ENCODE measurements around the gene CACNB2.
"Not testable (repeated sequence)": the region's sequence is repeated elsewhere in the genome, so short reads cannot be mapped to it uniquely, and the experiment has no call there.

The CACNB2 gene

GRCh38 chr10:18532881-18533535 is 392.8 kb downstream of the CACNB2 start:
- no peak for DNase-seq

- no peak for DNase-seq
These were observed 393.7 kb downstream of the CACNB2 start for GRCh38 chr10:18533896-18534295.

- DNase-seq: no peak
These were observed 399.1 kb downstream of the CACNB2 start for GRCh38 chr10:18539335-18539734.

- DNase-seq: no peak
These were observed 400.0 kb downstream of the CACNB2 start for GRCh38 chr10:18540195-18540594.

- DNase-seq: no peak
These were observed 402.6 kb downstream of the CACNB2 start for GRCh38 chr10:18542832-18543231.

GRCh38 chr10:18545621-18546305 is 405.5 kb downstream of the CACNB2 start:
- no peak for DNase-seq

- DNase-seq: no peak
These were observed 408.9 kb downstream of the CACNB2 start for GRCh38 chr10:18549105-18549504.

- DNase-seq: no peak
These were observed 411.2 kb downstream of the CACNB2 start for GRCh38 chr10:18551473-18551872.

- no peak for DNase-seq
These were observed 414.3 kb downstream of the CACNB2 start for GRCh38 chr10:18554479-18554878.

GRCh38 chr10:18556522-18557147 is 416.4 kb downstream of the CACNB2 start:
- no peak for DNase-seq

GRCh38 chr10:18557960-18558359 is 417.7 kb downstream of the CACNB2 start:
- no peak for DNase-seq

- no peak for DNase-seq
These were observed 421.8 kb downstream of the CACNB2 start for GRCh38 chr10:18561861-18562551.

GRCh38 chr10:18563003-18563726 is 422.9 kb downstream of the CACNB2 start:
- DNase-seq: no peak

- DNase-seq: no peak
These were observed 424.8 kb downstream of the CACNB2 start for GRCh38 chr10:18565006-18565405.

- DNase-seq: no peak
These were observed 426.0 kb downstream of the CACNB2 start for GRCh38 chr10:18566177-18566576.

GRCh38 chr10:18567343-18567856 is 427.2 kb downstream of the CACNB2 start:
- no peak for DNase-seq

- not testable (repeated sequence) for DNase-seq
These were observed 430.2 kb downstream of the CACNB2 start for GRCh38 chr10:18570386-18570785.

- no peak for DNase-seq
These were observed 430.9 kb downstream of the CACNB2 start for GRCh38 chr10:18571076-18571475.

GRCh38 chr10:18571780-18572179 is 431.6 kb downstream of the CACNB2 start:
- DNase-seq: no peak

GRCh38 chr10:18572959-18573561 is 432.8 kb downstream of the CACNB2 start:
- no peak for DNase-seq

- DNase-seq: no peak
These were observed 436.4 kb downstream of the CACNB2 start for GRCh38 chr10:18576586-18576985.

Measured in activated CD4-positive, alpha-beta T cell treated with anti-CD3 and anti-CD28 coated beads, Interleukin-2, amount 50 U/mL, for 4 hours (primary cell).